GM23338 (cell line): Measurements from ENCODE around the gene ANO4. TPM values are rescaled to one million over a fixed set of nuclear protein-coding genes. Genes with fewer than 3 reads are reported as not detected.

Experiments
- ATAC-seq: fragments of 200-7000 bp; cut with Tn5 transposase; 3 replicates; pipeline ENCODE4 v1.9.1; 2020
- DNase-seq: peaks from one replicate; pipeline ENCODE4 v3.0.0-alpha.2; 2015; ENCODE audit warnings: low spot score
- H2AFZ ChIP-seq: fragments of 200-600 bp; sonication (generic); 2 replicates; pipeline ENCODE4 v1.8.0; 2016; ENCODE audit warnings: antibody characterized with exemption, mild to moderate bottlenecking, moderate library complexity
- H3F3A ChIP-seq: fragments of 200-600 bp; sonication (generic); replicated peaks from 2 replicates; pipeline ENCODE4 v1.8.0; 2017; ENCODE audit warnings: antibody characterized with exemption, mixed run types, low read depth
- H3K27ac ChIP-seq: fragments of 200-600 bp; sonication (generic); 2 replicates; pipeline ENCODE4 v1.6.1; 2016; ENCODE audit warnings: low read depth
- H3K27me3 ChIP-seq: fragments of 200-600 bp; sonication (generic); 2 replicates; pipeline ENCODE4 v1.8.0; 2016; ENCODE audit warnings: mild to moderate bottlenecking, mixed run types, moderate library complexity; ENCODE audit not compliant: insufficient read depth
- H3K36me3 ChIP-seq: fragments of 200-600 bp; sonication (generic); 2 replicates; pipeline ENCODE4 v1.8.0; 2016; ENCODE audit warnings: mild to moderate bottlenecking; ENCODE audit not compliant: insufficient read depth
- H3K4me1 ChIP-seq: fragments of 200-600 bp; sonication (generic); 2 replicates; pipeline ENCODE4 v1.8.0; 2016; ENCODE audit warnings: mild to moderate bottlenecking, moderate library complexity; ENCODE audit not compliant: insufficient read depth
- H3K4me2 ChIP-seq: fragments of 200-600 bp; sonication (generic); 2 replicates; pipeline ENCODE4 v1.7.1; 2017; ENCODE audit warnings: mixed run types
- H3K4me3 ChIP-seq: fragments of 200-600 bp; sonication (generic); 2 replicates; pipeline ENCODE4 v1.6.1; 2016; ENCODE audit warnings: mixed run types
- H3K79me2 ChIP-seq: fragments of 200-600 bp; sonication (generic); replicated peaks from 2 replicates; pipeline ENCODE4 v1.8.0; 2017; ENCODE audit warnings: mild to moderate bottlenecking; ENCODE audit not compliant: insufficient read depth
- H3K9me2 ChIP-seq: fragments of 200-600 bp; sonication (generic); 2 replicates; pipeline ENCODE4 v1.8.0; 2017; ENCODE audit not compliant: insufficient read depth
- H4K20me1 ChIP-seq: fragments of 200-600 bp; sonication (generic); replicated peaks from 2 replicates; pipeline ENCODE4 v1.8.0; 2017; ENCODE audit warnings: mild to moderate bottlenecking; ENCODE audit not compliant: insufficient read depth
- H3K27ac Mint-ChIP-seq: 2 replicates; pipeline ENCODE4 v1.8.0; 2020; ENCODE audit warnings: inconsistent platforms, mild to moderate bottlenecking, moderate library complexity, mixed read lengths
- H3K27me3 Mint-ChIP-seq: 3 replicates; pipeline ENCODE4 v1.8.0; 2022; ENCODE audit warnings: low read depth, mild to moderate bottlenecking, moderate library complexity, mixed read lengths, inconsistent platforms; ENCODE audit not compliant: insufficient read depth, poor library complexity
- H3K36me3 Mint-ChIP-seq: 3 replicates; pipeline ENCODE4 v1.8.0; 2021; ENCODE audit warnings: low read depth, mild to moderate bottlenecking, inconsistent platforms, moderate library complexity, mixed read lengths
- H3K4me1 Mint-ChIP-seq: 3 replicates; pipeline ENCODE4 v1.8.0; 2020; ENCODE audit warnings: mild to moderate bottlenecking, inconsistent platforms, mixed read lengths
- H3K4me3 Mint-ChIP-seq: 3 replicates; pipeline ENCODE4 v1.8.0; 2021; ENCODE audit warnings: moderate library complexity, mild to moderate bottlenecking, inconsistent platforms, mixed read lengths
- H3K9me3 Mint-ChIP-seq: 3 replicates; pipeline ENCODE4 v1.8.0; 2020; ENCODE audit warnings: moderate library complexity, mild to moderate bottlenecking, inconsistent platforms, mixed read lengths
- CREB1 ChIP-seq: fragments of 250-450 bp; sonication (Bioruptor Pico); IDR thresholded peaks from 2 replicates; pipeline ENCODE4 v1.5.0; 2020; ENCODE audit warnings: low read depth, mild to moderate bottlenecking, moderate library complexity
- EZH2phosphoT487 ChIP-seq: fragments of 200-600 bp; sonication (generic); IDR thresholded peaks from one replicate; pipeline ENCODE4 v1.8.1; 2018; ENCODE audit warnings: antibody characterized with exemption; ENCODE audit not compliant: unreplicated experiment
- NANOG ChIP-seq: IDR thresholded peaks from 2 replicates; pipeline ENCODE4 v1.6.1; 2016; ENCODE audit warnings: antibody characterized with exemption, borderline replicate concordance
- STAT1 ChIP-seq: IDR thresholded peaks from one replicate; pipeline ENCODE4 v1.6.1; 2016; ENCODE audit warnings: antibody characterized with exemption; ENCODE audit not compliant: unreplicated experiment
- ZNF462 ChIP-seq: fragments of 250-450 bp; sonication (Bioruptor Pico); IDR thresholded peaks from 2 replicates; pipeline ENCODE4 v1.5.0; 2020; ENCODE audit warnings: mild to moderate bottlenecking, moderate library complexity
- polyA plus RNA-seq: library from polyadenylated mRNA; unstranded; fragments of >200 nt; fragmentation: Nextera tagmentation; extraction: Ambion mirVana; gene quantifications from 2 replicates; pipeline ENCODE4 v1.2.1, GENCODE V29; 2016
- total RNA-seq: library from RNA; depleted of rRNA; stranded (reverse); fragments of >200 nt; shearing (Covaris generic); gene quantifications from 2 replicates; pipeline ENCODE4 v1.2.3, GENCODE V29; 2014
- TF ChIP-seq, protein P1 (sequence below): IDR thresholded peaks from one replicate; pipeline ENCODE4 v1.6.1; 2018; ENCODE audit warnings: antibody characterized with exemption; ENCODE audit not compliant: unreplicated experiment

The ANO4 gene
- total and polyA plus RNA-seq, 2 experiments from 2014 or later = 1.7 to 8.7 TPM

GRCh38 chr12:100896192-100896591 lies 101.6 kb downstream of the ANO4 start (continued):
- no peak for TF ChIP-seq ZNF462 (CRISPR knock-in tag)
- no peak for TF ChIP-seq EZH2phosphoT487
- no peak for TF ChIP-seq STAT1

- Mint-ChIP-seq H3K27me3 (no peaks in the 10 kb centered on the region), H3K27ac (no peak overlapping the region), H3K4me3 (no peak overlapping the region), H3K9me3 (no peaks in the 10 kb centered on the region; the same call in 2 of the 3 replicates), H3K4me1 (no peaks in the 10 kb centered on the region), H3K36me3 (no peaks in the 10 kb centered on the region)
- DNase-seq = no peak
- no peak for ATAC-seq
- Histone ChIP-seq H3K79me2 (no peaks in the 10 kb centered on the region), H3K4me3 (no peak overlapping the region), H3F3A (no peaks in the 10 kb centered on the region), H3K27ac (no peak overlapping the region), H3K9me2 (no peaks in the 10 kb centered on the region; the same call in 1 of the 2 replicates), H3K36me3 (no peaks in the 10 kb centered on the region), H2AFZ (no peak overlapping the region), H3K4me2 (no peak overlapping the region), H3K4me1 (no peaks in the 10 kb centered on the region), H4K20me1 (no peaks in the 10 kb centered on the region), H3K27me3 (no peaks in the 10 kb centered on the region)
- TF ChIP-seq ZNF462 (CRISPR knock-in tag) (no peak), NANOG (no peak), CREB1 (CRISPR knock-in tag) (no peak), STAT1 (no peak)
- TF ChIP-seq, protein P1, sequence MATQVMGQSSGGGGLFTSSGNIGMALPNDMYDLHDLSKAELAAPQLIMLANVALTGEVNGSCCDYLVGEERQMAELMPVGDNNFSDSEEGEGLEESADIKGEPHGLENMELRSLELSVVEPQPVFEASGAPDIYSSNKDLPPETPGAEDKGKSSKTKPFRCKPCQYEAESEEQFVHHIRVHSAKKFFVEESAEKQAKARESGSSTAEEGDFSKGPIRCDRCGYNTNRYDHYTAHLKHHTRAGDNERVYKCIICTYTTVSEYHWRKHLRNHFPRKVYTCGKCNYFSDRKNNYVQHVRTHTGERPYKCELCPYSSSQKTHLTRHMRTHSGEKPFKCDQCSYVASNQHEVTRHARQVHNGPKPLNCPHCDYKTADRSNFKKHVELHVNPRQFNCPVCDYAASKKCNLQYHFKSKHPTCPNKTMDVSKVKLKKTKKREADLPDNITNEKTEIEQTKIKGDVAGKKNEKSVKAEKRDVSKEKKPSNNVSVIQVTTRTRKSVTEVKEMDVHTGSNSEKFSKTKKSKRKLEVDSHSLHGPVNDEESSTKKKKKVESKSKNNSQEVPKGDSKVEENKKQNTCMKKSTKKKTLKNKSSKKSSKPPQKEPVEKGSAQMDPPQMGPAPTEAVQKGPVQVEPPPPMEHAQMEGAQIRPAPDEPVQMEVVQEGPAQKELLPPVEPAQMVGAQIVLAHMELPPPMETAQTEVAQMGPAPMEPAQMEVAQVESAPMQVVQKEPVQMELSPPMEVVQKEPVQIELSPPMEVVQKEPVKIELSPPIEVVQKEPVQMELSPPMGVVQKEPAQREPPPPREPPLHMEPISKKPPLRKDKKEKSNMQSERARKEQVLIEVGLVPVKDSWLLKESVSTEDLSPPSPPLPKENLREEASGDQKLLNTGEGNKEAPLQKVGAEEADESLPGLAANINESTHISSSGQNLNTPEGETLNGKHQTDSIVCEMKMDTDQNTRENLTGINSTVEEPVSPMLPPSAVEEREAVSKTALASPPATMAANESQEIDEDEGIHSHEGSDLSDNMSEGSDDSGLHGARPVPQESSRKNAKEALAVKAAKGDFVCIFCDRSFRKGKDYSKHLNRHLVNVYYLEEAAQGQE = no peak
Measured at GRCh38 chr12:100897240-100897639, 102.7 kb downstream of the ANO4 start.
